ENCODE results near the gene NWD2.

Gene NWD2

GRCh38 chr4:37421614-37422013, 177.1 kb downstream of the NWD2 start:
- no peak for DNase-seq (ENCODE audit: extremely low read depth, low read depth)

GRCh38 chr4:37422102-37422501, 177.6 kb downstream of the NWD2 start:
- DNase-seq (ENCODE audit: extremely low read depth, low read depth): no peak
- no peak for TF ChIP-seq CTCF (IDR thresholded peaks at IDR 0.05; ENCODE audit: low read depth, low read length)

More at GRCh38 chr4:37421614-37422013, 177.1 kb downstream of the NWD2 start:
- no peak for TF ChIP-seq CTCF (IDR thresholded peaks at IDR 0.05; ENCODE audit: low read depth, low read length)

GRCh38 chr4:37422638-37423037, 178.1 kb downstream of the NWD2 start:
- TF ChIP-seq CTCF (IDR thresholded peaks at IDR 0.05; ENCODE audit: low read depth, low read length): no peak
- no peak for DNase-seq (ENCODE audit: extremely low read depth, low read depth)

GRCh38 chr4:37423310-37423709, 178.8 kb downstream of the NWD2 start:
- DNase-seq (ENCODE audit: extremely low read depth, low read depth): no peak
- TF ChIP-seq CTCF (IDR thresholded peaks at IDR 0.05; ENCODE audit: low read depth, low read length): no peak

GRCh38 chr4:37424753-37425152, 180.2 kb downstream of the NWD2 start:
- TF ChIP-seq CTCF (IDR thresholded peaks at IDR 0.05; ENCODE audit: low read depth, low read length): no peak
- no peak for DNase-seq (ENCODE audit: extremely low read depth, low read depth)

GRCh38 chr4:37425857-37426256, 181.3 kb downstream of the NWD2 start:
- TF ChIP-seq CTCF (IDR thresholded peaks at IDR 0.05; ENCODE audit: low read depth, low read length): no peak
- DNase-seq (ENCODE audit: extremely low read depth, low read depth): no peak

GRCh38 chr4:37427193-37427592, 182.7 kb downstream of the NWD2 start:
- TF ChIP-seq CTCF (IDR thresholded peaks at IDR 0.05; ENCODE audit: low read depth, low read length): no peak
- no peak for DNase-seq (ENCODE audit: extremely low read depth, low read depth)

All from AG09319 (cell line).